HG03520 (cell line): Measurements from ENCODE around the gene SNAP29.
"Not testable (repeated sequence)": the region's sequence is repeated elsewhere in the genome, so short reads cannot be mapped to it uniquely, and the experiment has no call there.

Source experiments
- ATAC-seq: cut with Tn5 transposase; IDR thresholded peaks from one replicate; pipeline ENCODE4 v1.9.1; 2021; ENCODE audit warnings: mild to moderate bottlenecking, moderate library complexity; ENCODE audit not compliant: unreplicated experiment

The SNAP29 gene

DNA sequence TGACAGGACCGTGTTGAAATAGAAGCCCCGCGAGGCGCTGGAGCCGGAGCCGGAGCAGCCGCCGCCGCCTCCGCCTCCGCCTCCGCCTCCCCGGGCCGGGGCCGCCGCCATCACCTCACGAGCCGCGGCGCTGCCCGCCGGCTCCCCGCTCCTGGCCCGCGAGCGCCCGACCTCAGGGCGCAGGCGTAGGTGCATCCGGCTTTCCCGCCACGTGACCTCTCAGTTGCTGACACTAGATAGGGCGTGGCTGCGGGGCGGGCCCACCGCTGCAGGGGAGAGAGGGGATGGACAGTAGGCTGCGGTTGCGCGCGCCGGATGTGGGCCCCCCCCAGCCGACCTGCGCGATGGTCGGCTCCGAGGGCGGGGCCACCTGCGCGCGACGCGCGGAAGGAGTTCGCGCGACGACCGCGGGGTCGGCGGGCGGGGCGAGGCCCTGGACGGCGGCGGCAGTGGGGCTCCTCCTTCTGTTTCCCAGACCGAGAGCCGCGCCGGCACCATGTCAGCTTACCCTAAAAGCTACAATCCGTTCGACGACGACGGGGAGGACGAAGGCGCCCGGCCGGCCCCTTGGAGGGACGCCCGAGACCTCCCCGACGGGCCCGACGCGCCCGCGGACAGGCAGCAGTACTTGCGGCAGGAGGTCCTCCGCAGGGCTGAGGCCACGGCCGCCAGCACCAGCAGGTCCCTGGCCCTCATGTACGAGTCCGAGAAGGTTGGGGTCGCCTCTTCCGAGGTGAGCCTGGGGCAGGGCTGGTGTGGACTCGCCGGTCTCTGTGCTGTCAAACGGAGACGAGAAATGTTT lies at the start of gene SNAP29, which contains the start of gene PI4KA:
Gene SNAP29, plus strand, starts transcription at position 393 of the 802 bp plus-strand sequence. Its CDS starts 104 bp downstream, at position 497.
Gene PI4KA, minus strand, starts transcription at position 197 of the 802 bp plus-strand sequence. Its CDS starts 86 bp downstream, at position 111.
- peak; percentile 86 for ATAC-seq

DNA sequence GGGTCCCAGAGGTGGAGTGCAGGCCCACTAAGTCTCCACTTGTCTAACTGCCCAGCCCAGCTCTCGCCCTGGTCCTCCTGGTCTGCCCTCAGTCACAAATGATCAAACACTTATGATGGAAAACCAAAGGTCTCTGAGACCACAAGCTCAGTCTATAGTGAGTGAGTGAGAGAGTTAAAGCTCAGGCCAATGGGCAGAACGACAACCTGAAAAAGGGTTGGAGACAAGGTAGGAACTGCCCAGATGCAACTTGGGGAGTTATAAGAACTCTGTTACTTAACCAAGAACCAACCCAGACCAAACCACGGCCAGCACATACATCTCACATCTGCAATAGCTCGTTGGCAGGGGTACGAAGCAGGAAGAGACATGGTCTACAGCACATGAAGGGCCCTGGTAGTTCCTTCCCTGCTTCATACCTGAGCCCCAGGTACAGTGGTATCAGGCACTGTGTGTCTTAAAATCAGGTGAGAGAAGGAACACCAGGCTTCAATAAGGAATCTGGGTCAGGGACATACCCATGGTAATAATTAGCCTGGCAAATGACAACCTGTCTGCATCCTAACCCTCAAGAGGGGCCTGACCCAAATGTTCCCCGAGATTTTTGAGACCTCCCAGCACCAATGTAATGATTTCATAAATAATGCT lies 49.1 kb upstream of the SNAP29 start:
- ATAC-seq, result no peak

- ATAC-seq, result no peak
Observed at GRCh38 chr22:20810645-20811044, 48.2 kb upstream of the SNAP29 start.

DNA sequence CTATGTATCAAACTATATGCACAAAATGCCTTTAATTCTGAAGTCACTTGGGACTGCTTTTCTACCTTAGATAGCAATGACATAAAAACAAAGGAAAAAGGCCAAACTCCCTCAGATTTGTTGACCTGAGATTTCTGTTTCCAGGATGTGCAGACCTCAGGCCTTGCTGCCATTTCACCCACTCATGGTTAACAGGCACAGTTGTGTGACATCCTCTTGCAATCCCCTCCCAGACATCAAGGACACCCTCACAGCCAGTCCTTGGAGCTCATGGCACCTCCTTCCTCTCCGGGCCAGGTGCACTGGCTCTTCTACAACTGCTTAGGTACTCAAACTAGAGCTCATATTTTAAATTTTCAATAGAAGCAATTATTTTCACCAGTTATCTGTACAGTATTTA lies 47.6 kb upstream of the SNAP29 start:
- ATAC-seq, result no peak

GRCh38 chr22:20811971-20812660 lies 46.7 kb upstream of the SNAP29 start:
- ATAC-seq, result no peak

DNA sequence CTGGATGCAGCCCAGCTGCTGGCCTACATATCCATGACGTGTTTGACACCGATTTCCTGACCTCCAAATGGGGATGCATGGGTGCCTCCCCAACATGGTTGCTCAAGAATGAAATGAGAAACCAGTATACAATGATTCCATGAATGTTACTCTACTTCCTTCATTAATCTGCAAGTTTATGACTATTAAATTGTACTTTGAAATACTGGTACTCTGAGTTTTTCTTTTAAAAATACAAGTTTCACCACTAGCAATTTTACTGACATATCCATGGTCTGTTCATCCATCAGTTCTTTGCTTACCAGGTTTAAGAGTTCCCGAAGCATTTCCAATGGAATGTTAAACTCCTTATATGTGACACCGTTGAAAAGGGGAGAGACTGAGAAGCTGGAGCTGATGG lies 45.8 kb upstream of the SNAP29 start:
- no peak for ATAC-seq

- no peak for ATAC-seq
Observed at GRCh38 chr22:20814221-20814808, 44.5 kb upstream of the SNAP29 start.

DNA sequence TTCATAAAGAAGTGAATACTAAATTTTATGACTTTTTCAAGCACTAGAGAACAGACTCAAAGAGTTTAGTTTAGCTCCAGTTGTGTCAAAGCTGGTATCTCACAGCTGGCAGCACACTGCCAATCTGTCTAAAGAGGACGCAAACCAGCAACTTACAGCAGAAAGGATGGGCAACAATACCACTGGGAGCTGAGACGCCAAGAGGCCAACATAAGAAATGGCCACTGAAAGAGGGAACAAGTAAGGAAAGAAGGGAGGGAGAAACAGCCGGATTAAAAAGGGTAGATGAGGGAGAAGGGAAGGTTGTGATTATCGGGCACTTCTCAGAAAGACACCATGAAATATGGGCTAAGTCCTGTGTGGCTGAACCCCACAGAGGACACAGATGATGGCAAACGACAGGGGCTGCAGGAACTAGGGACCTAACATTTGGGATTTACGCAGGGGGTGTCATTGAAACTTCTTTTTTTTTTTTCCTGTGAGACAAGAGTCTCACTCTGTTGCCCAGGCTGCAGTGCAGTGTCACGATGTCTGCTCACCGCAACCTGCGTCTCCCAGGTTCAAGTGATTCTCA lies 43.2 kb upstream of the SNAP29 start:
- ATAC-seq, result no peak

- no peak for ATAC-seq
Observed at GRCh38 chr22:20816559-20816958, 42.2 kb upstream of the SNAP29 start.

DNA sequence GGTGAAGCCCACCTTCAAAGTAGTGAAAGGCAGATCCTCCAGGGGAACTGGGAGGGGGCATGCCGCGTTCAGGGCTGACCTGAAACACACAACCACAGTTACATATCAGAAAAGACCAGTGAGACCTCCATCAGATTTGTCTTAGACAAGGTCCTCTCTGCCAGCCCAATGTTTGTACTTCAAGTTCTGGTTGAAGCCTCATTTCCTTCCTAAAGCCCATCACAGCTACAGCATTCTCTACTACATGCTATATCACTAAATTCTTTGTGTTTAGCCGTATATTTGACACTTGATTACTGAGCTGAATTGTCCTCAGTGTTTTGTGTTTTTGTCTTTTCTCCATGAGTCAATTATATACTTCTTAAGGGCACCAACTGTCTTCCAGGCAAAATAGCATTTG lies 40.3 kb upstream of the SNAP29 start:
- no peak for ATAC-seq

GRCh38 chr22:20819471-20819870 lies 39.3 kb upstream of the SNAP29 start:
- ATAC-seq, result no peak

GRCh38 chr22:20821717-20822239 lies 37.0 kb upstream of the SNAP29 start:
- not testable (repeated sequence) for ATAC-seq

DNA sequence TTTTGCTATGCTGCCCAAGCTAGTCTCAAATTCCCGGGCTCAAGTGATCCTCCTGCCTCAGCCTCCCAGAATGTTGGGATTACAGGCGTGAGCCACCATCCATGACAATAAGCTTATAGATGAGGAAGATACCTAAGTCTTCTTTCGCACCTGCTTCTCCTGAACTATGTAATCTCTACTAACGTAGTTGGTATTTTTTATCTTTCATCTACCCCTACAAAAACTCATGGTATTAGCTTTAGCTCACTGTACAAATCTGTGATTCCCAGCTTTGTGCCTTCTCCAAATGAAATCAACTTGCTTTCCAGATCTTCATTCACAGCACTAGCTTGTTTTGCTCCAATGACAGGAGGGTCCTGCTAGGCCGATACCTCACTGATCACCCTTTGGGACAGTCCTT lies 36.6 kb upstream of the SNAP29 start:
- ATAC-seq, result no peak

GRCh38 chr22:20823264-20823663 lies 35.5 kb upstream of the SNAP29 start:
- no peak for ATAC-seq

GRCh38 chr22:20825216-20825615 lies 33.6 kb upstream of the SNAP29 start:
- not testable (repeated sequence) for ATAC-seq

- no peak for ATAC-seq
Observed at GRCh38 chr22:20825624-20826023, 33.2 kb upstream of the SNAP29 start.

DNA sequence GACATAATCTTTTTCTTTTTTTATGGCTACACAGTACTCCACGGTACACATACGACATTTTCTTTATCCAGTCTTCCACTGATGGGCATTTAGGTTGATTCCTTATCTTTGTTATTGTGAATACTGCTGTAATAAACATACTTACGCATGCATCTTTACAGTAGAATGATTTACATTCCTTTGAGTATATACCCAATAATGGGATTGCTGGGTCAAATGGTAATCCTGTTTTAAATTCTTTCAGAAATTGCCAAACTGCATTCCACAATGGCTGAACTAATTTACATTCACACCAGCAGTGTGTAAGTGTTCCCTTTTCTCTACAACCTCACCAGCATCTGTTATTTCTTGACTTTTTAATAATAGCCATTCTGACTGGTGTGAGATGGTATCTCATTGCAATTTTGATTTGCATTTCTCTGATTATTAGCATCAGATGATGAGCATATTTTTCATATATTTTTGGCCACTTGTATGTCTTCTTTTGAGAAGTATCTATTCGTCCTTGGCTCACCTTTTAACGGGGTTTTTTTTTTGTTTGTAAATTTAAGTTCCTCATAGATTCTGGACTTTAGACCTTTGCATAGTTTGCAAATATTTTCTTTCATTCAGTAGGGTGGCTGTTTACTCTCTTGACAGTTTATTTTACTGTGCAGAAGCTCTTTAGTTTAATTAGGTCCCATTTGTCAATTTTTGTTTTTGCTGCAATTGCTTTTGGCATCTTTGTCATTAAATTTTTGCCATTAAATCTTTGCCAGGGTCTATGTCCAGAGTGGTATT lies 32.2 kb upstream of the SNAP29 start:
- ATAC-seq, result not testable (repeated sequence)

GRCh38 chr22:20829491-20830134 lies 29.2 kb upstream of the SNAP29 start:
- ATAC-seq, result no peak

DNA sequence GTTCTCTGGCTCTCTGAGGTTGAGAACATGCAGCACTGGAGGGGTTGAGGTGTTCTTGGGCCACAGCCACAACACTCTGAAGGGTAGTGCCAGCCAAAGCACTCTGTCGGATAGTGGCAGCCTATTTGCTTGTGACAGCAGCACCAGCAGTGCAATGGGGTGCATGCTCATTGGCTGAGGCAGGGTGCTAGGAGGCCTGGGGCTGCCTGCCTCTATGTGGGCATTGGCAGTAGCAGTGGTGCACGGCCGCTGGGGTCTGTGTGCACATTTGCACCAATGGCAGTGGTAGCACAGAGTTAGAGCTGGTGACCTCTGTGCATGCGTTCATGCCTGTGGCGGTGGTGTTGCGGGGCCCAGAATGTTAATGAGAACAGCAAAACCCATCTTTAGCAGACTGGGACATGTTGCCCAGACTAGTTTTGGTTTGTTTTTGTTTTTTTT lies 25.6 kb upstream of the SNAP29 start:
- no peak for ATAC-seq
